ENCODE measurements around the gene TMEM165.
"Not testable (repeated sequence)": the region's sequence is repeated elsewhere in the genome, so short reads cannot be mapped to it uniquely, and the experiment has no call there.

Gene TMEM165

GRCh38 chr4:55352726-55353125, 43.0 kb upstream of the TMEM165 start:
- Histone ChIP-seq H3K27me3 (ENCODE audit: insufficient read depth, low read length) (no peaks in the 10 kb centered on the region), H3K27ac (ENCODE audit: low read depth, low read length, poor library complexity, severe bottlenecking) (no peak overlapping the region), H4K20me1 (ENCODE audit: insufficient read depth, low read length) (no peaks in the 10 kb centered on the region), H3K4me2 (ENCODE audit: low read length) (no peak overlapping the region), H3K4me3 (ENCODE audit: low read depth, low read length, poor library complexity, severe bottlenecking) (no peak overlapping the region), H3K9me2 (ENCODE audit: low read depth, low read length) (no peaks in the 10 kb centered on the region), H3K4me1 (ENCODE audit: insufficient read depth, low read length, severe bottlenecking) (peaks cover 12% of the 10 kb centered on the region), H3K9ac (ENCODE audit: low read length) (no peak overlapping the region), H3K36me3 (ENCODE audit: insufficient read depth, low read length) (peaks cover 25% of the 10 kb centered on the region), H3K79me2 (ENCODE audit: insufficient read depth, low read length) (no peaks in the 10 kb centered on the region), H3F3A (ENCODE audit: insufficient read depth, low read length) (no peaks in the 10 kb centered on the region), H2AFZ (ENCODE audit: low read length) (no peak overlapping the region), H3K9me3 (ENCODE audit: low read length) (peaks cover 4% of the 10 kb centered on the region; the same call in 1 of the 2 replicates)
- TF ChIP-seq EZH2 (IDR thresholded peaks at IDR 0.05; ENCODE audit: borderline replicate concordance, low read length), result no peak
- no peak for TF ChIP-seq CTCF (IDR thresholded peaks at IDR 0.05; ENCODE audit: low read length)

GRCh38 chr4:55353228-55353747, 42.5 kb upstream of the TMEM165 start:
- H3K9ac ChIP-seq (ENCODE audit: low read length); H3K9me3 ChIP-seq (ENCODE audit: low read length); H3F3A ChIP-seq (ENCODE audit: insufficient read depth, low read length); H3K4me1 ChIP-seq (ENCODE audit: insufficient read depth, low read length, severe bottlenecking); H3K4me2 ChIP-seq (ENCODE audit: low read length); H3K27me3 ChIP-seq (ENCODE audit: insufficient read depth, low read length); H2AFZ ChIP-seq (ENCODE audit: low read length); H3K79me2 ChIP-seq (ENCODE audit: insufficient read depth, low read length); H3K27ac ChIP-seq (ENCODE audit: low read depth, low read length, poor library complexity, severe bottlenecking); H3K4me3 ChIP-seq (ENCODE audit: low read depth, low read length, poor library complexity, severe bottlenecking); H3K9me2 ChIP-seq (ENCODE audit: low read depth, low read length); H4K20me1 ChIP-seq (ENCODE audit: insufficient read depth, low read length): not testable (repeated sequence)
- peaks cover 25% of the 10 kb centered on the region for H3K36me3 ChIP-seq (ENCODE audit: insufficient read depth, low read length)

GRCh38 chr4:55354648-55355047, 41.1 kb upstream of the TMEM165 start:
- Histone ChIP-seq H3K27ac (ENCODE audit: low read depth, low read length, poor library complexity, severe bottlenecking) (no peak overlapping the region), H3K36me3 (ENCODE audit: insufficient read depth, low read length) (peaks cover 29% of the 10 kb centered on the region), H3F3A (ENCODE audit: insufficient read depth, low read length) (no peaks in the 10 kb centered on the region), H3K79me2 (ENCODE audit: insufficient read depth, low read length) (no peaks in the 10 kb centered on the region), H3K9me3 (ENCODE audit: low read length) (peaks cover 4% of the 10 kb centered on the region; the same call in 1 of the 2 replicates), H3K27me3 (ENCODE audit: insufficient read depth, low read length) (no peaks in the 10 kb centered on the region), H3K9ac (ENCODE audit: low read length) (no peak overlapping the region), H3K4me2 (ENCODE audit: low read length) (no peak overlapping the region), H3K4me3 (ENCODE audit: low read depth, low read length, poor library complexity, severe bottlenecking) (no peak overlapping the region), H2AFZ (ENCODE audit: low read length) (no peak overlapping the region), H3K9me2 (ENCODE audit: low read depth, low read length) (no peaks in the 10 kb centered on the region), H4K20me1 (ENCODE audit: insufficient read depth, low read length) (no peaks in the 10 kb centered on the region), H3K4me1 (ENCODE audit: insufficient read depth, low read length, severe bottlenecking) (peaks cover 10% of the 10 kb centered on the region)
- TF ChIP-seq EZH2 (IDR thresholded peaks at IDR 0.05; ENCODE audit: borderline replicate concordance, low read length), result no peak
- no peak for TF ChIP-seq CTCF (IDR thresholded peaks at IDR 0.05; ENCODE audit: low read length)

- peaks cover 10% of the 10 kb centered on the region for H3K4me1 ChIP-seq (ENCODE audit: insufficient read depth, low read length, severe bottlenecking)
- H3K27ac ChIP-seq (ENCODE audit: low read depth, low read length, poor library complexity, severe bottlenecking), result no peak overlapping the region
- H4K20me1 ChIP-seq (ENCODE audit: insufficient read depth, low read length), result no peaks in the 10 kb centered on the region
- H3K27me3 ChIP-seq (ENCODE audit: insufficient read depth, low read length), result no peaks in the 10 kb centered on the region
- no peaks in the 10 kb centered on the region for H3K79me2 ChIP-seq (ENCODE audit: insufficient read depth, low read length)
- no peak overlapping the region for H3K4me2 ChIP-seq (ENCODE audit: low read length)
- H2AFZ ChIP-seq (ENCODE audit: low read length), result no peak overlapping the region
- H3K36me3 ChIP-seq (ENCODE audit: insufficient read depth, low read length), result peaks cover 29% of the 10 kb centered on the region
- TF ChIP-seq CTCF (IDR thresholded peaks at IDR 0.05; ENCODE audit: low read length), result no peak
- no peak for TF ChIP-seq EZH2 (IDR thresholded peaks at IDR 0.05; ENCODE audit: borderline replicate concordance, low read length)
- H3K9ac ChIP-seq (ENCODE audit: low read length), result no peak overlapping the region
- no peaks in the 10 kb centered on the region for H3F3A ChIP-seq (ENCODE audit: insufficient read depth, low read length)
- H3K9me2 ChIP-seq (ENCODE audit: low read depth, low read length), result no peaks in the 10 kb centered on the region
- no peak overlapping the region for H3K4me3 ChIP-seq (ENCODE audit: low read depth, low read length, poor library complexity, severe bottlenecking)
- peaks cover 4% of the 10 kb centered on the region; the same call in 1 of the 2 replicates for H3K9me3 ChIP-seq (ENCODE audit: low read length)
These were observed 40.2 kb upstream of the TMEM165 start for GRCh38 chr4:55355555-55355954.
